K562 (cell line): Measurements from ENCODE around the gene MLLT3. TPM values are rescaled to one million over a fixed set of nuclear protein-coding genes. Genes with fewer than 3 reads are reported as not detected.

Experiments
- ATAC-seq: fragments of 200-7000 bp; cut with Tn5 transposase; 3 replicates; pipeline ENCODE4 v1.9.1; 2020; ENCODE audit warnings: moderate library complexity
- BruUV-seq: library from RNA; stranded (reverse); fragments of 400-500 nt; replicated peaks from 2 replicates; lab custom pipeline; 2021; lab: Mats Ljungman, UMichigan
- CTCF ChIA-PET: fragments of 300-600 bp; formaldehyde crosslinking; extraction: SDS; loops from one replicate; lab custom pipeline; 2021; ENCODE audit warnings: low intra/inter-chr PET ratio; lab: Yijun Ruan, JAX
- POLR2A ChIA-PET: fragments of 300-600, 350-650 bp; sonication (Branson Sonifier 250); formaldehyde crosslinking; extraction: SDS; loops from one replicate; lab custom pipeline; 2021; ENCODE audit warnings: antibody characterized with exemption, inconsistent platforms; lab: Yijun Ruan, JAX
- DNase-seq, 4 experiments: peaks; one replicate each; pipeline versions ENCODE4 v3.0.0 to v3.0.0-alpha.2; 2011 to 2018; ENCODE audit warnings: low spot score in 3 of 4, mixed read lengths in 3 of 4; ENCODE audit errors: extremely low read depth in 1 of 4
- FAIRE-seq: peaks from 2 replicates; lab custom pipeline; 2011; peaks lifted over from hg19 to GRCh38; lab: Jason Lieb, UNC
- H2AFZ ChIP-seq: 2 replicates; pipeline ENCODE4 v1.6.0; 2011; ENCODE audit warnings: low read depth, low read length, control low read depth, inconsistent platforms
- H3K27ac ChIP-seq: fragments of 200-600 bp; 3 replicates; pipeline ENCODE4 v1.8.0; 2011; ENCODE audit warnings: low read depth, mild to moderate bottlenecking, control low read depth, inconsistent platforms, low read length, moderate library complexity, mixed read lengths; ENCODE audit errors: extremely low read depth
- H3K27me3 ChIP-seq, 2 experiments: fragments of 300-600 bp in 1 of 2; 2 replicates in 1 of 2; 3 replicates in 1 of 2; pipeline versions ENCODE4 v1.6.0 to v1.8.0; 2011; ENCODE audit warnings: inconsistent platforms in 2 of 2, low read length in 2 of 2, mild to moderate bottlenecking in 1 of 2, mixed read lengths in 1 of 2, moderate library complexity in 1 of 2; ENCODE audit not compliant: control insufficient read depth in 2 of 2, insufficient read depth in 2 of 2
- H3K36me3 ChIP-seq: fragments of 300-600 bp; 3 replicates; pipeline ENCODE4 v1.8.0; 2011; ENCODE audit warnings: mild to moderate bottlenecking, low read length, inconsistent platforms; ENCODE audit not compliant: control insufficient read depth, insufficient read depth
- H3K4me1 ChIP-seq, 2 experiments: fragments of 200-600 bp in 1 of 2; replicated peaks in 1 of 2; 2 replicates in 1 of 2; 3 replicates in 1 of 2; pipeline versions ENCODE4 v1.5.1 to v1.8.0; 2011; ENCODE audit warnings: inconsistent platforms in 2 of 2, low read length in 2 of 2, mild to moderate bottlenecking in 1 of 2, mixed read lengths in 1 of 2, moderate library complexity in 1 of 2; ENCODE audit not compliant: control insufficient read depth in 2 of 2, insufficient read depth in 2 of 2
- H3K4me2 ChIP-seq: 2 replicates; pipeline ENCODE4 v1.6.1; 2011; ENCODE audit warnings: low read length, control low read depth, inconsistent platforms, mixed read lengths; ENCODE audit not compliant: insufficient read depth
- H3K4me3 ChIP-seq: fragments of 200-600 bp; sonication (generic), shearing (Covaris generic); 2 replicates; pipeline ENCODE4 v1.5.1; 2016; ENCODE audit warnings: control low read depth, inconsistent platforms
- H3K79me2 ChIP-seq: fragments of 200-600 bp; 3 replicates; pipeline ENCODE4 v1.8.0; 2011; ENCODE audit warnings: low read length, inconsistent platforms; ENCODE audit not compliant: control insufficient read depth, insufficient read depth
- H3K9ac ChIP-seq, 2 experiments: 2 replicates each; pipeline versions ENCODE4 v1.6.0 to v1.6.1; 2011; ENCODE audit warnings: low read depth in 2 of 2, low read length in 2 of 2, control low read depth in 1 of 2, inconsistent platforms in 1 of 2, mild to moderate bottlenecking in 1 of 2, mixed read lengths in 1 of 2; ENCODE audit not compliant: insufficient read depth in 1 of 2
- H3K9me1 ChIP-seq: one replicate; pipeline ENCODE4 v1.6.0; 2011; ENCODE audit warnings: inconsistent platforms, mild to moderate bottlenecking, low read length, moderate library complexity; ENCODE audit not compliant: control insufficient read depth, insufficient read depth
- H3K9me3 ChIP-seq: replicated peaks from 2 replicates; pipeline ENCODE4 v1.5.1; 2011; ENCODE audit warnings: low read depth, low read length, inconsistent platforms; ENCODE audit not compliant: control insufficient read depth, insufficient read depth
- H4K20me1 ChIP-seq: replicated peaks from 2 replicates; pipeline ENCODE4 v1.6.1; 2011; ENCODE audit warnings: low read length, inconsistent platforms, mixed read lengths; ENCODE audit not compliant: control insufficient read depth, insufficient read depth
- CTCF ChIP-seq, 3 experiments: IDR thresholded peaks in 2 of 3; conservative IDR thresholded peaks in 1 of 3; 2 replicates each; pipeline ENCODE4 v1.5.1; 2011 to 2012; ENCODE audit warnings: low read length in 3 of 3, mild to moderate bottlenecking in 3 of 3, control low read depth in 2 of 3, improper control_type of control experiment in 1 of 3, inconsistent platforms in 1 of 3, low read depth in 1 of 3, mixed read lengths in 1 of 3, moderate library complexity in 1 of 3; ENCODE audit not compliant: insufficient read depth in 2 of 3
- GTF2B ChIP-seq: IDR thresholded peaks from 2 replicates; pipeline ENCODE4 v1.6.1; 2011; ENCODE audit not compliant: insufficient read length; ENCODE audit errors: extremely low read depth
- HOXB6 ChIP-seq: fragments of 250-450 bp; sonication (Bioruptor Pico); IDR thresholded peaks from 2 replicates; pipeline ENCODE4 v1.5.1; 2022; ENCODE audit warnings: mild to moderate bottlenecking, borderline replicate concordance
- KDM4B ChIP-seq, 2 experiments: fragments of 450-650 bp in 1 of 2; sonication (generic) in 1 of 2; IDR thresholded peaks; 2 replicates each; pipeline ENCODE4 v1.6.1; 2016 to 2017; ENCODE audit warnings: borderline replicate concordance in 2 of 2, antibody characterized with exemption in 1 of 2, low read depth in 1 of 2, mild to moderate bottlenecking in 1 of 2
- PPARD ChIP-seq: fragments of 250-450 bp; sonication (Bioruptor Pico); IDR thresholded peaks from 2 replicates; pipeline ENCODE4 v1.8.0; 2022; ENCODE audit warnings: inconsistent platforms, mild to moderate bottlenecking, moderate library complexity
- PRMT5 ChIP-seq: sonication (generic); formaldehyde crosslinking; IDR thresholded peaks from 2 replicates; pipeline ENCODE4 v1.5.0; 2020; ENCODE audit warnings: missing genetic modification reagents
- TEAD1 ChIP-seq, 2 experiments: fragments of 450-650 bp in 1 of 2; sonication (generic) in 1 of 2; formaldehyde crosslinking; IDR thresholded peaks; 2 replicates each; pipeline versions ENCODE4 v1.4.0 to v1.8.0; 2020 to 2022; ENCODE audit warnings: mild to moderate bottlenecking in 2 of 2, missing genetic modification reagents in 1 of 2
- THAP12 ChIP-seq: fragments of 250-450 bp; sonication (Bioruptor Pico); IDR thresholded peaks from 2 replicates; pipeline ENCODE4 v1.9.0; 2021; ENCODE audit warnings: mild to moderate bottlenecking, inconsistent platforms
- ZBTB5 ChIP-seq: fragments of 450-650 bp; IDR thresholded peaks from 2 replicates; pipeline ENCODE4 v1.6.1; 2017; ENCODE audit warnings: antibody characterized with exemption
- ZNF124 ChIP-seq: sonication (generic); formaldehyde crosslinking; IDR thresholded peaks from 2 replicates; pipeline ENCODE4 v1.8.1; 2022; ENCODE audit warnings: missing genetic modification reagents
- ZNF347 ChIP-seq: fragments of 450-650 bp; formaldehyde crosslinking; IDR thresholded peaks from 2 replicates; pipeline ENCODE4 v1.4.0; 2020; ENCODE audit warnings: low read depth, mild to moderate bottlenecking, moderate library complexity
- ZNF780A ChIP-seq: fragments of 250-450 bp; sonication (Bioruptor Pico); IDR thresholded peaks from 2 replicates; pipeline ENCODE4 v1.5.0; 2021; ENCODE audit warnings: mild to moderate bottlenecking
- ZNF830 ChIP-seq: fragments of 250-450 bp; sonication (Bioruptor Pico); IDR thresholded peaks from 2 replicates; pipeline ENCODE4 v1.5.0; 2021; ENCODE audit warnings: mild to moderate bottlenecking
- in situ Hi-C: fragments of 300-500 bp; cut with MboI; formaldehyde crosslinking; loops from 4 replicates; pipeline ENCODE4 v1.15.0; 2018; ENCODE audit warnings: inconsistent platforms, mixed read lengths
- intact Hi-C: fragments of 100-400 bp; cut with micrococcal nuclease; formaldehyde crosslinking; loops from 2 replicates; pipeline ENCODE4 v1.14.2; 2022
- polyA plus RNA-seq, 8 experiments: library from polyadenylated mRNA; depleted of rRNA in 4 of 8; stranded (reverse) in 5 of 8; unstranded in 3 of 8; fragments of >200 nt; fragmentation: Nextera tagmentation in 2 of 8; fragmentation: Illumina TruSeq in 1 of 8; extraction: Ambion mirVana in 2 of 8; extraction: Trizol in 1 of 8; gene quantifications; 2 replicates each; pipeline versions ENCODE4 v1.2.1 to v1.2.3, GENCODE V29; 2011 to 2014; ENCODE audit warnings: inconsistent platforms in 1 of 8, missing spikeins in 1 of 8
- total RNA-seq, 7 experiments: library from RNA; depleted of rRNA in 6 of 7; stranded (reverse); fragments of >200 nt in 6 of 7; fragmentation: Illumina TruSeq in 2 of 7; extraction: Trizol in 2 of 7; gene quantifications; 2 replicates each; pipeline versions ENCODE4 v1.2.1 to v1.2.3, GENCODE V29; 2011 to 2021; ENCODE audit warnings: low replicate concordance in 1 of 7

The MLLT3 gene
- total and polyA plus RNA-seq, 9 of the 15 experiments (the other 6 are each of a cell fraction or from before 2014, with no cell fraction given), result 0.07 to 0.42 (median 0.22) TPM; not detected in 4

GRCh38 chr9:20409321-20410092 lies 212.8 kb downstream of the MLLT3 start:
- Histone ChIP-seq H3K4me3 (no peak overlapping the region), H2AFZ (no peak overlapping the region), H3K79me2 (no peaks in the 10 kb centered on the region), H3K9me1 (no peaks in the 10 kb centered on the region), H3K27ac (no peak overlapping the region), H3K9me3 (no peaks in the 10 kb centered on the region), H3K36me3 (no peaks in the 10 kb centered on the region), H3K4me1 (no peaks in the 10 kb centered on the region), H3K4me2 (no peak overlapping the region), H3K27me3 (no peaks in the 10 kb centered on the region), H3K9ac (no peak overlapping the region), H4K20me1 (no peaks in the 10 kb centered on the region)
- no TSS peak for BruUV-seq
- intact Hi-C loops (no loop called here), in situ Hi-C loops (no loop called here)
- CTCF ChIA-PET, result no interaction called here
- POLR2A ChIA-PET, result no interaction called here
- ATAC-seq (no peak), FAIRE-seq (no peak), DNase-seq (no peak)
- TF ChIP-seq HOXB6 (no peak), ZNF347 (CRISPR knock-in tag) (no peak), ZBTB5 (no peak), CTCF (IDR thresholded peaks at IDR 0.05 in 2 of 3, conservative IDR thresholded peaks at IDR 0.05 in 1 of 3; ENCODE audit: insufficient read depth in 2 of 3, low read depth in 1 of 3, low read length in 3 of 3) (no peak), GTF2B (no peak), THAP12 (CRISPR knock-in tag) (no peak), ZNF780A (CRISPR knock-in tag) (no peak), PRMT5 (CRISPR knock-in tag) (no peak), KDM4B (IDR thresholded peaks at IDR 0.05; ENCODE audit: borderline replicate concordance in 2 of 2, low read depth in 1 of 2) (no peak), ZNF124 (no peak), ZNF830 (no peak), TEAD1 (CRISPR knock-in tag; IDR thresholded peaks at IDR 0.05) (no peak), PPARD (CRISPR knock-in tag) (no peak)
